ENCODE measurements around the gene HGFAC.

Gene HGFAC

GRCh38 chr4:3397128-3397527, 44.6 kb upstream of the HGFAC start:
- TF ChIP-seq CEBPB (IDR thresholded peaks at IDR 0.05): no peak
- TF ChIP-seq TAF1 (IDR thresholded peaks at IDR 0.05; ENCODE audit: low read depth): no peak
- no peak for TF ChIP-seq USF1 (IDR thresholded peaks at IDR 0.05)
- TF ChIP-seq REST (IDR thresholded peaks at IDR 0.05; ENCODE audit: low read depth): no peak

DNA sequence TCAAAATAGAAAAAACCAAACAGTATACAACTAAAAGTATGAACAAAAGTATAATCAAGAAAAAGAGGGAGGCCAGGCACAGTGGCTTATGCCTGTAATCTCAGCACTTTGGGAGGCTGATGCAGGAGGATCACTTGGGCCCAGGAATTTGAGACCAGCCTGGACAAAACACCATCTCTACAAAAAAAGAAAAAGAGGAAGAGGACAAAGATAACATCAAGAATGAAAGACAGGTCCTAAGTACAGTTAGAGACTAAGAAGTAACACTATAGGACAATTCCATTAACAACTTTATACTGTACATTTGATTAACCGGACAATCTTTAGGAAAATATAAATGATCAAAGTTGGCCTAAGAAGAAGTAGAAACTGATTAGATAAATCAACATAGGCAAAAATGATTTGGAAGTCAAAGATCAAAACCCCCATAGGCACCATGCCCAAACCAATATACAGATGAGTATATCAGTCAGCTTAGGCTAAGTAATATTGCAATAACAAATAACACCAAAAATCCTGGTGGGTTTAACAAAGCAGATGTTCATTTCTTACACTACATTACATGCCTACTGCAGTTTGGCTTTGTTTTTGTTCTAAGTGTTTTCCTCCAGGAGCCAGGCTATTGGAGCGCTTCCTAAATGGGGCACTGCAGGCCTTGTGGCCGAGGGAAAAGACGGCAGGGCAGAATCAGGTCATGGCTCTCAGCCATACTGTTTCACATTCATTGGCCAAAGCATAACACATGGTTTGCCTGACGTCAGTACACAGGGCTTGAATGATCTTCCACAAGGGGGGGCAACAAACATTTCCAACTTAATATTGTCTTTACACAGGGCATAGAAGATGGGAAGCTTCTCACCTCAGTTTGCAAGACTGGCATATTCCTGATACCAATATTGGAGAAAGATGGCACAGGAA, 42.2 kb upstream of the HGFAC start:
- no peak for TF ChIP-seq ZBTB7A (IDR thresholded peaks at IDR 0.05; ENCODE audit: low read depth)
- peak; percentile 49; the same call in 1 of the 2 replicates for TF ChIP-seq USF1 (IDR thresholded peaks at IDR 0.05)
- TF ChIP-seq NFIC (IDR thresholded peaks at IDR 0.05): no peak
- peak; percentile 28; the same call in 1 of the 2 replicates for TF ChIP-seq RAD21 (IDR thresholded peaks at IDR 0.05; ENCODE audit: low read depth)
- no peak for TF ChIP-seq EGR1 (IDR thresholded peaks at IDR 0.05)

DNA sequence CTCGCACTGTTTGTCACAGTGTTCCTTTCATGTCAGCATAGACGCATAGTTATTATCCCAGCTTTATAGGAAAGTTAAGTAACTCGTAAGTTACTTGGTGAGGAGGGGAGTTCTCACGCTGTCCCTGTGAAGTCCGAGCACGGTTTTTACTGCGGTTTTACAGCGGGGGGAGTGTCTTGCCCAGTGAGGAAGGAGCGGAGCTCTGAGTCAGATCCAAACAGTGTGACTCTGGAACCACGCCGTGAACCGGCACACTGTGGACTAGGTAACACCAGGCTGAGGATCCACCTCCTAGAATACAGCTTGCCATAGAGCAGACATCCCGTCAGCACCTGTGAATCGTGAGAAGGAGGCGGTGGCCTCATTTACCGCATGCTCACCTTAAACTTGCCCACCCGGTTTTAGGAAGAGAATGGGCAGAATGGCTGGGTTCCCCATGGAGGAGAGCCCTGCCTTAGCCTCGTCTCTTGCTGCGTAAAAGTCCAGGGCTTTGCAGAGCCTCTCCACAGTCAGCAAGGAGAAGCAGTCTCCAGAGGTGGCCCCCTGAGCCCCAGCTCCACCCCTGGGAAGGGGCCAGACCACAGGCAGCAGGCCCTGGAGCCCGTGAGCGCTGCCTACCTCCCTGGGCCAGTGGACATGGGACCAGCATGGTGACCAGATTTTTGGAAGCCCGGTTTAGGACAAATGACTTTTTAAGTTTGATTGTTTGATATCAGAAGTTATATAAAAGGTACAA, 40.2 kb upstream of the HGFAC start:
- TF ChIP-seq RAD21 (IDR thresholded peaks at IDR 0.05; ENCODE audit: low read depth) (no peak), CEBPB (IDR thresholded peaks at IDR 0.05) (no peak), TAF1 (IDR thresholded peaks at IDR 0.05; ENCODE audit: low read depth) (no peak), FOXM1 (IDR thresholded peaks at IDR 0.05; ENCODE audit: borderline replicate concordance, low read depth) (no peak), MAX (IDR thresholded peaks at IDR 0.05) (no peak), NFIC (IDR thresholded peaks at IDR 0.05) (no peak), CREB1 (IDR thresholded peaks at IDR 0.05; ENCODE audit: low read depth) (no peak)

- no peak for TF ChIP-seq TEAD4 (IDR thresholded peaks at IDR 0.05)
These were observed 39.0 kb upstream of the HGFAC start for GRCh38 chr4:3402491-3403347.

- TF ChIP-seq ZBTB7A (IDR thresholded peaks at IDR 0.05; ENCODE audit: low read depth) (no peak), REST (IDR thresholded peaks at IDR 0.05; ENCODE audit: low read depth) (no peak), CREB1 (IDR thresholded peaks at IDR 0.05; ENCODE audit: low read depth) (no peak), NFIC (IDR thresholded peaks at IDR 0.05) (no peak), FOXM1 (IDR thresholded peaks at IDR 0.05; ENCODE audit: borderline replicate concordance, low read depth) (no peak), TAF1 (IDR thresholded peaks at IDR 0.05; ENCODE audit: low read depth) (no peak), TEAD4 (IDR thresholded peaks at IDR 0.05) (no peak), USF1 (IDR thresholded peaks at IDR 0.05) (no peak), EP300 (IDR thresholded peaks at IDR 0.05; ENCODE audit: borderline replicate concordance) (no peak), MAX (IDR thresholded peaks at IDR 0.05) (no peak), TCF12 (IDR thresholded peaks at IDR 0.05; ENCODE audit: low read depth) (no peak)
These were observed 38.3 kb upstream of the HGFAC start for GRCh38 chr4:3403348-3403906.
